GM18499 (cell line): Measurements from ENCODE around the gene MPPED1.

ENCODE experiments used
- ATAC-seq: cut with Tn5 transposase; IDR thresholded peaks from one replicate; pipeline ENCODE4 v1.9.1; 2021; ENCODE audit warnings: moderate number of reproducible peaks; ENCODE audit not compliant: insufficient read depth, unreplicated experiment

Gene MPPED1

DNA sequence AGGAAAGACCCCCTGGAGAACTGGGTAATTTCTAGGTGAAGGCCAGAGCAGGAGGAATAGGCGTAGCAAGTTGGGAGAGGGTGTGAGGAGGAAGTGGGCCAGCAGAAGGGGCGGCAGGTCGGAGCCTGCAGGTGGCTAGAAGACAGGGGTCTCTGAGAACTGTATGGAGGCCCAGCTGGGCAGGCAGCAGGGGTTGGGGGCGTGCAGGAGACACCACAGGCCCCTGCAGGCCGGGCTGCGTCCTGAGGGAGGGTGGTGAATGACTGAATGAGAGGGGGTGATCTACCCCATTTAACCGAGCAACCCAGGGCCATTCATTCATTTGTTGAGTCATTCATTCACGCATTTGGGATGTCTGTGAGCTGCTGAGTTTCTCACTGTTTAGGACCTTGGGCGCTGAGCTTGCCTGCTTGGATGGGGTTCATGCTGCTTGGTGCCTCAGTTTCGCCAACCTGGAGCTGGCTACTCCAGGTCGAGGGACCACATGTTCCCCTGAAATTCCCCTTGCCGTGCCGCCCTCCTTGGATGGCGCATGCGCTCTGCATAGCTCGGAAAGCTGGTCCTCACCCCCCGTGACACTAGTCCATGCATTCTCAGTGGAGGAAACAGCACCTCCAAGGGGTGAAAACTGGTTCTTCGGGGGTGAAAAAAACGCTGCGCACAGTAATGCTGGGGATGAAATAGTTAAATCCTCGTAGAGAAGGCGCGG lies 15.6 kb downstream of the MPPED1 start:
- no peak for ATAC-seq

DNA sequence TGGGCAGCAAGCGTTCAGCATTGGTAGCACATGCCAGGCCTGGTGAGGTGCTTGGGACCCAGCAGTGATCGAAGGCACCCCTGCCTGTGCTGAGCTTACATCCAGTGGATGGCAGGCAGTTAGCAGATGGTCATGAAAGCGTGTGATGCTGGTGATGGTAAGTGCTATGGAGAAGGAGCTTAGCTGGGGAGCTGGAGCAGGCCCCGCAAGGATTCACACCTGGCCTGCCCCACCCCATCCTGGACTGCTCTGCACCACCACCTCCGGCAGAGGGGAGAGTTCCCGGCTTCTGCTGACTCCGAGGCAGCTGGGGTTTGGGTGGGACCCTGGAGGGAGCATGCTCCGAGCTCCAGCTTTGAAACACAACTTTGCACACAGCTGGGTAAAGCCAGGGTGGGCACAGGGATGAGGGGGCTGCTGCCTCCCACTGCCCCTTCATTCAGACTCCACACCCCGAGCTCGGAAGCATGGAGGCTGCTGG lies 16.2 kb downstream of the MPPED1 start:
- no peak for ATAC-seq

DNA sequence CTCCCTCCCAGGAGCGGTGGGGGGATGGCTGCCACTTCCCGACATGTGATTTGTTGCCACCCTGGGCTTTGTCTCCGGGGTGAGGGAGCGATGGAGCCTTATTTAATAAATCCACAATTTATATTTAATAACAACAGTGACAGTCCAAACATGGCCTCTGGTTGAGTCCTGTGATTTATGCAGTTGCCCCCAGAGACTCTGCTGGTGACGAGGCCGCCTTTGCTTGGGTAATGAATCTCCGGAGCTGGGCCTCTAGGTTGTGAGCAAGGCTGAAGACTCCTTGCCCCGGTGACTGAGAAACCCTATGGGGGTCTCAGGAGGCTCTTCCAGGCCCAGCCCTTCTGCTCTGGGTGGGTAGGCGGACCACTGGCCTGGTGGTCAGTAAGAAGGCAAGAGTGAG lies 16.7 kb downstream of the MPPED1 start:
- ATAC-seq = no peak

DNA sequence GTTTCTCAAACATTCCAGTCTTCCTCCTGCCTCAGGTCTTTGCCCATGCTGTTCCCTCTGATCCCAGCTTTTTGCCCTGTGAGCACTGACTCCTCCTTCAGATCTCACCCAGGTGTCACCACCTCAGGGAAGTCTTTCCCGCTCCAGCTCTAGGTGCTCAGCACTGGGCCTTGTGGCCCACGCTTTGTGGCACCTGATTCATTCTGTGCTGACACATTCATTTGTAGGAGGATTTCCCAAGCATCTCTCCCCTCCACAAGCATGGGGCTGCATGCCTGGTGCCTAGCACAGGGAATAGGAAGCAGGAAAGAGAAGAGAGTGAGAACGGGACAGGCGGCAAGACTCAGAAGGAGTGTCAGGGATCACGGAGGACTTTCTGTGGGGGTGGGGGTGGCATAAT lies 17.6 kb downstream of the MPPED1 start:
- no peak for ATAC-seq

DNA sequence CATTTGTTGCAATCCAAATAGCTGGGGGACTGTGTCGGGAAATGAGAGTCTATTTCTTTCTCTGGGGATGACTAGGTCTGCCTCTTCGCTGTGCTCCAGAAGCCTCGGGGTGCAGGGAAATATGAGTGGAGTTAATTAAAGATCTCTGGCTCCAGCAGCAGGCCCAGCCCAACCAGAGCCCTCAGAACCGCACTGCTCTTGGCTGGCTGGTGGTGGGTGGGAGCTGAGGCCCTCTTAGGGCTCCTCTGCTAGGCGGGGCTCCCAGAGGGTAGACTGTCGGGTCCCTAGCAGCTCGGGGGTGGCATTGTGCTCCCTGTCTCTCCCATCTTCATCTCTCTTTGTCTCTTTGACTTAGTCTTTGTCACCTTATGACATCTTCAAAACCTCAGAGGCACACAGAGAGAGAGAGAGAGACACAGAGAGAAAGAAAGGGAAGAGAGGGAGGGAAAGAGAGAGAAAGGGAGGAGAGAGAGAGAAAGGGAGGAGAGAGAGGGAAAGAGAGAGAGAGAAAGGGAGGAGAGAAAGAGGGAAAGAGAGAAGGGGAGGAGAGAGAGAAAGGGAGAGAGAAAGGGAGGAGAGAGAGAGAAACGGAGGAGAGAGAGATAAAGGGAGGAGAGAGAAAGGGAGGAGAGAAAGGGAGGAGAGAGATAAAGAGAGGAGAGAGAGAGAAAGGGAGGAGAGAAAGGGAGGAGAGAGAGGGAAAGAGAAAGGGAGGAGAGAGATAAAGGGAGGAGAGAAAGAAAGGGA lies 20.2 kb downstream of the MPPED1 start:
- ATAC-seq = no peak

DNA sequence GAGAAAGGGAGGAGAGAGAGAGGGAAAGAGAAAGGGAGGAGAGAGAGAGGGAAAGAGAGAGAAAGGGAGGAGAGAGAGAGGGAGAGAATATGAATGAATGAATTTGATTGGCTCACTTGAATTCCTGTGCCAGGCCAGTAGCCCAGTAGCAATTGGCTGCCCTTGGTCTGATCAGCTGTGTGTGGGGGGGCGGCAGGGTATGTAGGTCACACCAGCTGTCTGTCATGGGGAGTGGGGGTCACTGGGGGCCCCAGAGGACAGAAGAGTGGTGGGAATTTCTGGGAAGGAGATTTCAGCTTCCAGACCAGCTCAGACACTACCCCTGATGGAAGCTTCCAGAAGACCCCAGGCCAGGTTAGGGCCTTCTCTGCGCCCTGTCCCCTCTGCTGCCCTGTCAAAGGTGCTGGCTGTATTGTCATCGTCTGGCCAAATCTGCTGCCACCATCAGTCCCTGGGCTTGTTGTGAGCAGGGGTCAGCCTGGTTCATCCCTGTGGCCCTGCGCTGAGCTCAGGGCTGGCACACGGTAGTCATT lies 21.1 kb downstream of the MPPED1 start:
- ATAC-seq = no peak

DNA sequence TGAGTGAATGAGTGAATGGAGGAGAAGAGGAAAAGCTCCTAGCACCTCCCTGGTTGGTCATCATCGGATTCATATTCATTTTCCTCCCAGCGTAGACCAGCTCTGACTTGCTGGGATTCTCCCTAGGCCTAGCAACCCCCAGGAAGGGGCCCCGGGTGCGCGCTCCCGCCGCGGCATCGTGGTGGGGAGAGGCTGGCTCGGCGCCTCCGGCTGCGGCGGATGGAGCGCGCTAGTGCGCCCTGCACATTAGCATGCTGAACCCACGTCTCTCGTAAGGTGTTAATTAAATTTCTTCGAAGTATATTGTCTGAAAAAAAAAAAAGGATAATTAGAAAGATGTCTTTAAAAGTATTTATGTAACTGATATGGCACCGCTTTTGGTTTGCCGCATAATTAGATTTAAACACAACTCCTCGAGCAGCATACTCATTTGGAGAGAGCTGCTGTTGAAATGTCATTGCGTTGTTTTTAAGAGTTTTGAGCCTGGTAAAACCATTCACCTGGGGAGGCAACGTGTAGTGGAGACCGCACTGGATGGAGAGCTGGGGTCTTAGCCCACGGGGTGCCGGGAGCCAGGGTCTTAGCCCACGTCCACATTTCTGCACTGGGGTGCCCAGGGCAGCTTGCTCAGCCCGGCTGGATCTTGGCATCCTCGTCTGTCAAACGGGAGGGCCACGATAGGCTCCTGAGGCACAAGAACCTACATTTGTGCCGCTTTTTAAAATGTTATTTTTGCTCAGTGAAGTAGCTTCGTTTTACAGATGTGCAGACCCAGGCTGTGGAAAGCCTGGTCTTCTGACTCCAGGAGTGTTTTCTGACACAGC lies 21.8 kb downstream of the MPPED1 start:
- ATAC-seq = no peak

DNA sequence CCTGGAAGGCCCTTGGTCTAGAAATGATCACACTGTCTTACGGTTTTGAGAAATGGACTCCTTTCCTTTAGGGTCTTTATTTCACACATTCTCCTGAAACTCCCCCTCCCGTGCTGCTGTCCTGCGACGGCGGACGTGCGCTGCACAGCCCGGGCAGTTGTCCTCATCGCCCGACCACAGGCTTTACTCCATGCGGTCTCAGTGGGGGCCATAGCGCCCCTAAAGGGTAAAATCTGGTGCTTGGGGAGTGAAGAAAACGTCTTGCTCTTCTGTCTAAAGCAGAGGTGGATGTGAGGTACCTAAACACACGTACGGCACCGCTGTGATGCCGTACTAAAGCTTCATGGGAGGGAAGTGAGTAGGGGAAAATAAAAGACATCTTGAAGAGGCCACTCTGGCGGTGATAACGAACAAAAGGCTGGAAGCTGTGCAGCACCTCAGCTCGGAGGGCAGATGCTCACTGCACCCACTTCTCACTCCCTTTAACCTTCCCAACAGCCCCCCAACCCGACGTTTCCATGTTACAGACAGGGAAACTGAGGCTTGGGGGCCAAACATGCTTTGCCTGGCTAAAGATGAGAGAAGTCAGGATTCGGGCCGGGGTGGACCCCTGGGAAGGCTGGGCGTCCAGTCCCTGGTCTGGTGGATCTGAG lies 22.6 kb downstream of the MPPED1 start:
- no peak for ATAC-seq

DNA sequence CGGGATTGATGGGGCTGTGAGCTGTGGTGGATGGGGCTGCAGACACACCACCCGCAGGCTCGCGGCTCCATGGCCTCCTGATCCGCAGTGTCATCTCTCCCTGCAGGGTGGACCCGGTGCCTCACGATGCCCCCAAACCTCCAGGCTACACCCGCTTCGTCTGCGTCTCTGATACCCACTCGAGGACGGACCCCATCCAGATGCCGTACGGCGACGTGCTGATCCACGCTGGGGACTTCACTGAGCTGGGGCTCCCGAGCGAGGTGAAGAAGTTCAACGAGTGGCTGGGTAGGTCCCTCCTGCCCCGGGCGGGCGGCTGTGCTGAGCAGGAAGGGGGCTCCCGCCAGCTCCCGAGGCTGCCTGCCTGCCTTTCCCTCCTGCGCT lies 23.1 kb downstream of the MPPED1 start:
- no peak for ATAC-seq

DNA sequence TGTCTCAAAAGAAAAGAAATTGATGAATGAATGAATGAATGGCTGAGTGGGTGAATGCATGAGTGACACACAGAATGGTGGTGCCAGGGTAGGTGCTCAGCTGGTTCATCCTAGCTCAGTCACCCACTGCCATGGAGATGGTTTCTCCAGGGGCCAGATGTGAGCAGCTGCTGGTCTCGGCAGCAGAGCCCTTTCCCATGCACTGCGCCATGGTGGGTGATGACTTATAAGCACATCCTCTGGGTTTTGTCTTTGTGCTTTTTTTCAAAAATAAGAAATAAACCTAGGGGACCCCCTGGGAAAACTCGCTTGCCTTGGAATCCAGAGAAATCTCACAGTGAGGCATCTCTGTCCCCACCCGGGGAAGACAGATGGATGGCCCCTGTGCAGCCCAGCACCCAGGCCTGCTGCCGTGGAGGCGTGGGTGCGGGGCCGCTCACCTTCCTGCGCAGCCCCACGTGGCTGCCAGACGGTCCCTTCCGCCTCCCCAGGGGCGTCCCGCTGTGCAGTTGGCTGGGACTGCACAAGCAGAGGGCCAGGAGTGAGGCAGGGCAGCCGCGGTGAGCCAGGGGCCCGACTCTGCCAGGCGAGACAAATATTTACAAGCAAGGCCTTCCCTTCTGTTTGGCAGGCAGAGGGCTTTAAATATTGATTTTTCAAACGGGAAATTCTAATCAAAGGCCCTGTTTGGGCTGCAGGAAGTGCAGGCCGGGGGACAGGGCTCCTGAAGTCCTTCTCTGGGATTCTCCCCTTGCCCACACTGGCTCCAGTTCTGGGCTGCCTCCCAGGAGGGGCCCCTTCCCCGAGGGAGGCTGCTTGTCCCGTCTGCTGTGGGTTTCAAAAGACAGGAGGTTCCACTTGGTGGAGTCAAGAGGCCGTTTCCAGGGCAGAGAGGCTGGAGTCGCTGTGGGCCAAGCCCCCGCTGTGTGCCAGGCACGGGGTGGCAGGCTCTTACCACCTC lies 24.3 kb downstream of the MPPED1 start:
- no peak for ATAC-seq

DNA sequence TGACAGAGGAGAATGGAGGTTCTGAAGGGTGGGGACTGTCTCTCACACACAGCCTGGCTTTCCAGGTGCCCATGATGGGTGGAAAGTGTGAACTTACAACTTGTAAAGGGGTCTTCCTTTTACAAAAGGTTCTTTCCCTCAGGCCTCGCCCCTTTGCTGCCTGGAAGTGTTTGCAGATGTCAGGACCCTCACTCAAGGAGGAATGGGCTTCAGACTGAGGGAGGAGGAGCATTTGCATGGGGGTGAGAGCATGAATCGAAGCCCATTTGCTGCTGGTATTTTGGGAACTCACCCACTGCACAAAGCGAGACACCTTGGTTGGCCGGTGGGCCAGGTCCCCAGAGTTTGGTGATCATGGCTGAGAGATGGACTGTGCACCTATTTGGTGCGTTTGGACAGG lies 25.1 kb downstream of the MPPED1 start:
- no peak for ATAC-seq

DNA sequence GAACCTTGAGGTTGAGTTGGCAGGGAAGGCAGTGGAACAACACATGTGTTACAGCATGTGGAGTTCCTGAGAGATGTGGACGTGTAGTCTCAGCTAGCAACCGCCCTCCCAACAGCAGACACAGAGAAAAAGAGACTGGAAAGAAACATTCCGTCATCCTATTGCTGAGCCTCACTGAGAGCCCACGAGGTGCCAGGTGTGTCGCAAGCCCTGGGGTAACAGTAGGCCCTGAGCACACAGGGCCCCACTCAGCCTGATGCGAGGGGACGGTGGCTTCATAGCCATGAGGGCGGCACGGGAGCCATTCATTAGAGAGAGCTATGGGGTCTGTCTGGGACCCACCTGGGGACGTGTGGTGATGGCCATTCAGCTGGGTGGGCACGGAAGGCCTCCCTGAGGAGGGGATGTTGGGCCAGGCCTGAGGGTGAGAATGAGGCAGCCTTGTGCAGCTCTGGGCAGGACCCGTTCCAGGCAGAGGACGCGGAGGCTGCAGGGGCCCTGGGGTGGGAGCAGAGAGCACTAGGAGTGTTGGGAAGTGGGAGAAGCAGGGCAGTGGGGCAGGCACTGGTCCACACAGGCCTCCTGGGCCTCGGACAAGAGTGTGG lies 26.2 kb downstream of the MPPED1 start:
- ATAC-seq = no peak

DNA sequence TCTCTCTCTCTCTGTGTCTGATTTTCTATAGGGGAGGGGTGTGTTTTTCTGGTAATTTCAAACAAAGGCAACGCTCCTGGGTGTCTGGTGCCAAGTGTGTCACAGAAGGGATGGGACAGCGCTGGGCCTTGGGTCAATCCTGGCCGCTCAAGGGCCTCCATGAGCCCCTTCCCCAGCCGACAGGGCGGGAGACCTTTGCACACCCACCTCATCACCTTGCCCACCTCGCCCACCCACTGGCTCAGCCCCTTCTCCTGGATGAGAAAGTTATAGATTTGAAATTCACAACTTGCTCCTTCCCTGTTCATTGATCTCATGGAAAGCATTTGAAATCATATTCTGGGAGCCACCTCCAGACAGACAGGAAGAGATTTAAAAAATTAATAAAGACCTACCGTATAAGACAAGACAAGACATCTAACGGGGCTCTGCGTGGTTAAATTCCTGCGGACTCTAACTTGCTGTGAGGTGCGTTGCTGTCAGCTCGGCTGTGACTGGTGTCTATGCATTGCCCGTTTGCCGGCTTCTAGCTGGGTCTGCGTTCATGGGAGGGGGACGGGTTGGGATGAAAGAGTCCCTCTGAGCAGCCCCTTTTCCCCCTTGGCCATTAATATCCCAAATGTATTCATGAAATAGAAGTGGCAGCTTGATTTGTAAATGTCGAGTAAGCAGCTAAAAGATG lies 27.0 kb downstream of the MPPED1 start:
- ATAC-seq = no peak

DNA sequence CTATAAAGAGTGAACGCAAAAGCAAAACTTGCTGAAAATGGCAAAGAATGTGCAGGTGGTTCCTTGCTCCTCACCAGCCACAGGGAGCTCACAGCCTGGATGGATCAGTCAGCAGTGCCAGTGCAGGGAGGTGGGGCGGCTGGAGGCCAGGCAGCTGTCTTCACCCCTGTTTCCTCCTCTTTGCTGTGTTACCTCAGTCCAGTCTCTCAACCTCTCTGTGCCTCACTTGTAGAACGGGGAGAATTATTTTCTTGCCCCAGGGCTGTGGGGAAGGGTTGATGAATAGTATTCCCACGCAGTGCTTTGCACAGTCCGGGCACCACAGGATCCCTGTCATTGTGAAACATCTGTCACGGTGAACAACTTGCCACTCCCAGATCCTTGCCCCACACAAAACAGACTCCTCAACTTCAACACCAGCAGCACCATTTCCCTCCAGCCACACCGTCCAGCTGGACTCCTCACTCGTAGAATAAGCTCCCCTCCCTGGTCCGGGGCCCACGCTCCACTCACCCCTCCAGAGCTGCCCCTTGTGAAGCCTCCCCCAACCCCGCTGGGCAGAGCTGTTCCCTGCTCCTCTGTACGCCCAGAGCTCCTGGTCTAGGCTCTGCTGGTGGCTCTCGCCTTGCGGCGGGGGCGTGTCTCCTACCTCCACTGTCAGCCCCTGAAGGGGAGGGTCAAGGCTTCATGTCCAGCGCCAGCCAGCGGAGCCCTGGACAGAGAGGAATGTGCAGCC lies 27.7 kb downstream of the MPPED1 start:
- ATAC-seq = no peak

DNA sequence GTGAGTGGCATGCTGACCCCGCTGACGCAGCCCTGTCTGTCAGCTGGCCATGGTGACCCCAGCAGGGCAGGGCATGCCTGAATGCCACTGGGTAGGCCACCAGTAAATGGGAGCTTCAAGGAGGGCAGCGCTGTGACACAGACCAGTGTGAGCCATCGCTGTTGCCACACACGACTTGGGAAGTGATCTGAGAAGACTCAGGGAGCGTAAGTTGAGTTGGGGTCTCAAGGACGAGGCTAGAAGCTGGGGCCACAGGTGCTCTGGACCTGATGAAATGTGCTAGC lies 28.2 kb downstream of the MPPED1 start:
- no peak for ATAC-seq

DNA sequence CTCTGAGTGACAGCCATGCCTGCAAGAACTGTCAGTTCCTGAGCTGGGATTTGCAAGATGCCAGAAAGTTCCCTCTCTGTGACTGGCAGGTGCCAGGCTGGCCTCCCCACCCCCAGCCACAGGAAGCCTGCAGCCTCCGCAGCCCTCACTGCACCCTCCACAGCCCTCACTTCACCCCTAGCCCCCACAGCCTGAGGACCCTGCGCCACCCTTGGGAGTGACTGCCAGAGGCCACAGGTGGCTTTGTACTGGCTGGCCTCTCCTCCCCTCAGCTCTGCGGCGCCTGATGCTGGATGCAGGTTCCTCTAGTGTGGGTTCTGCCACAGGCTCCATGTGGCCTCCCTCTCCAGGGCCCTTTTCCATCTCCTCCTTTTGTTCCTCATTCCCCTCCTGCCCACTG lies 28.7 kb downstream of the MPPED1 start:
- ATAC-seq = no peak

DNA sequence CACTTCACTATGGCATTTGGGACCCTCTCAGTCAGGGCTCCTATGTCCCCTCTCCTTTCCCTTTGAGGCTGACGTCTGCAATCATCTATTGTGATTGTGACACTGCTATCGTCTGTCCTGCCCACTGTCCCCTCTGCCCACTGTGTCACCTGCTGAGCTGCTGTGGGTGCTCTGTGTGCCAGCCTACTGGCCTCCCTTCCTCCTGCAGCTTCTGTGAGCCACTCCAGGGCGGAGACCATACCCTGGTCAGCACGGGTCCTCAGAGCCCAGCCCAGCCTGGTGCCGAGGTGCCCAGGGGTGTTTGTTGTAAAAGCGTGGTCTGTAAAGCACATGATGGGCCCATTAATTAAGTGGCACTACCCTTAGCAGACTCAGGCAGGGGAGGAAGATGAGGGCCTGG lies 29.4 kb downstream of the MPPED1 start:
- ATAC-seq = no peak

DNA sequence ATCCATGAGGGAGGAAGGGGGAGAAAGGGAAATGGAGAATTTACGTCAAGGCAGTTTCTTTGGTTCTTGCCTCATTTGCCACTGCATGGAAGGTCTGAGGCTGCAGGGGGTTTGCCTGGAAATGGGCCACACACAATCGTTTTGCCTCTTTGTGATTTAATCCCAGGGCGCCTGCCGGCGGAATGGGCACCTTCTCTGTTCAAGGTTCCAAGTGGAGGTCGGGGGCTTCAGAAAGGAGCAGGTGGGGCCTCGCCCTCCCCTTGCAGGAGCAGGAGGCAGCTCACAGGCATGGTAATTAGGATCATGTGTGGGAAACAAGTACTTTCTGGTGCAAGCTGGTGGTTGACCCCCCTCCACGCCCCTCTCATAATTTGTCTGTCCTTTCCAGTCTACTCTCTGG lies 29.9 kb downstream of the MPPED1 start:
- no peak for ATAC-seq
